ENCODE data around the gene IGDCC3. TPM values are rescaled to one million over a fixed set of nuclear protein-coding genes. Genes with fewer than 3 reads are reported as not detected.

Gene IGDCC3
- polyA plus RNA-seq, 1 donor from 2014 or later, result 14.4 TPM

GRCh38 chr15:65331811-65332210 lies 46.0 kb downstream of the IGDCC3 start:
- no peak overlapping the region for H3K4me3 ChIP-seq (ENCODE audit: low read length)
- H2AFZ ChIP-seq (ENCODE audit: low read depth, low read length), result no peak overlapping the region
- no peaks in the 10 kb centered on the region for H4K20me1 ChIP-seq (ENCODE audit: insufficient read depth)
- no peaks in the 10 kb centered on the region for H3K79me2 ChIP-seq (replicated peaks; ENCODE audit: insufficient read depth, low read length)
- no peaks in the 10 kb centered on the region for H3K27me3 ChIP-seq (ENCODE audit: insufficient read depth, low read depth, low read length)
- H3F3A ChIP-seq (ENCODE audit: insufficient read depth, low read length, poor library complexity, severe bottlenecking), result no peaks in the 10 kb centered on the region
- no peak overlapping the region for H3K4me2 ChIP-seq (ENCODE audit: low read length)
- no peak for TF ChIP-seq POLR2AphosphoS5 (IDR thresholded peaks at IDR 0.05)
- TF ChIP-seq TAF1 (IDR thresholded peaks at IDR 0.05; ENCODE audit: low read depth), result no peak
- no peak for TF ChIP-seq SMC3 (conservative IDR thresholded peaks at IDR 0.05; ENCODE audit: poor library complexity)
- no peak for TF ChIP-seq REST (IDR thresholded peaks at IDR 0.05; ENCODE audit: borderline replicate concordance)
- TF ChIP-seq RAD21 (conservative IDR thresholded peaks at IDR 0.05), result no peak
- no peak for TF ChIP-seq EP300 (conservative IDR thresholded peaks at IDR 0.05; ENCODE audit: poor library complexity, severe bottlenecking)
- TF ChIP-seq CTCF (IDR thresholded peaks at IDR 0.05; ENCODE audit: poor library complexity, severe bottlenecking), result no peak
- no peak for TF ChIP-seq EZH2 (IDR thresholded peaks at IDR 0.05; ENCODE audit: borderline replicate concordance, insufficient read depth, low read length, poor library complexity, severe bottlenecking)
- TF ChIP-seq MXI1 (conservative IDR thresholded peaks at IDR 0.05; ENCODE audit: poor library complexity, severe bottlenecking), result no peak
- no peaks in the 10 kb centered on the region for H3K9me3 ChIP-seq (ENCODE audit: low read length)
- no peak overlapping the region for H3K27ac ChIP-seq (ENCODE audit: low read length)
- H3K36me3 ChIP-seq (ENCODE audit: insufficient read depth, low read length), result no peaks in the 10 kb centered on the region
- H3K9me2 ChIP-seq (ENCODE audit: insufficient read depth, low read length), result no peaks in the 10 kb centered on the region
- no peak overlapping the region for H3K9ac ChIP-seq (ENCODE audit: low read length)

- no peaks in the 10 kb centered on the region for H3K79me2 ChIP-seq (replicated peaks; ENCODE audit: insufficient read depth, low read length)
- H3K9me2 ChIP-seq (ENCODE audit: insufficient read depth, low read length), result no peaks in the 10 kb centered on the region
- H3K36me3 ChIP-seq (ENCODE audit: insufficient read depth, low read length), result no peaks in the 10 kb centered on the region
Observed at GRCh38 chr15:65330934-65331645, 46.7 kb downstream of the IGDCC3 start.

More at GRCh38 chr15:65330934-65331645, 46.7 kb downstream of the IGDCC3 start:
- no peak overlapping the region for H3K4me3 ChIP-seq (ENCODE audit: low read length)
- no peaks in the 10 kb centered on the region for H3K27me3 ChIP-seq (ENCODE audit: insufficient read depth, low read depth, low read length)
- no peak overlapping the region for H3K9ac ChIP-seq (ENCODE audit: low read length)
- TF ChIP-seq EP300 (conservative IDR thresholded peaks at IDR 0.05; ENCODE audit: poor library complexity, severe bottlenecking), result no peak
- TF ChIP-seq CTCF (IDR thresholded peaks at IDR 0.05; ENCODE audit: poor library complexity, severe bottlenecking), result no peak
- no peak for TF ChIP-seq TAF1 (IDR thresholded peaks at IDR 0.05; ENCODE audit: low read depth)
- TF ChIP-seq EZH2 (IDR thresholded peaks at IDR 0.05; ENCODE audit: borderline replicate concordance, insufficient read depth, low read length, poor library complexity, severe bottlenecking), result no peak
- no peak for TF ChIP-seq MXI1 (conservative IDR thresholded peaks at IDR 0.05; ENCODE audit: poor library complexity, severe bottlenecking)
- H3K4me2 ChIP-seq (ENCODE audit: low read length), result no peak overlapping the region
- H3K27ac ChIP-seq (ENCODE audit: low read length), result no peak overlapping the region
- no peaks in the 10 kb centered on the region for H3F3A ChIP-seq (ENCODE audit: insufficient read depth, low read length, poor library complexity, severe bottlenecking)
- no peaks in the 10 kb centered on the region for H3K9me3 ChIP-seq (ENCODE audit: low read length)
- H4K20me1 ChIP-seq (ENCODE audit: insufficient read depth), result no peaks in the 10 kb centered on the region
- H2AFZ ChIP-seq (ENCODE audit: low read depth, low read length), result no peak overlapping the region
